GM18858 (cell line): ENCODE data around the gene GCNT4.

ENCODE experiments used
- ATAC-seq: cut with Tn5 transposase; IDR thresholded peaks from one replicate; pipeline ENCODE4 v1.9.1; 2021; ENCODE audit not compliant: unreplicated experiment

Gene GCNT4

DNA sequence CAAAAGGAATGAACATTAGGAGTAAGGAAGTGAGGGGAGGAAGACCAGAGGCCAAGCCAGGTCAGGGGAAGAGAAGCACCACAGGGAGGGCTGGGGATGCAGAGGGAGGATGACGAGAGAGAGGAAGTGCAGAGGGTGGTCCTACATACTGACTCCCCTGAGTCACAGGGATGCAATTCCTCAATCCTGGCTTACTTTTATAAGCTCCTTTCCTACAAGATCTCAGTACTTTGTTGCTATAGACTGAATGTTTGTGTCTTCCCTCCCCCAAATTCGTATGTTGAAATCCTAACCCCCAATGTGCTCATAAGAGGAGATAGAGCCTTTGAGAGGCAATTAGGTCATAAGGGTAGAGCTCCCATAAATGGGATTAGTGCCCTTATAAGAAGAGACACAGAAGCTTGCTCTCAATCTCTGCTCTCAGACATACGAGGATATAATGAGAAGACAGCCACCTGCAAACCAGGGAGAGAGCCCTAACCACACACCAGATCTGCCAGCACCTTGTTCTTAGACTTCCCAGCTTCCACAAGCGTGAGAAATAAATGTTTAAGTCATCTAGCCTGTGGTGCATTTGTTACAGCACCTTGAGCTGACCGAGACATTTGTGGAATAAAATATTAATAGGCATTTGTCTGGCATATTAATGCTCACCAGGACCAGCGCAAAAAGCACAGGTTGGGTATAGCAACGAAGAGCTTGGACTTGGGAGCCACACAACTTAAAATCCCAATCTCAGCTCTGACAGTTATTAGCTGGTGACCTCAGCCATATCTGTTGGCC lies 33.4 kb downstream of the GCNT4 start:
- ATAC-seq: no peak

DNA sequence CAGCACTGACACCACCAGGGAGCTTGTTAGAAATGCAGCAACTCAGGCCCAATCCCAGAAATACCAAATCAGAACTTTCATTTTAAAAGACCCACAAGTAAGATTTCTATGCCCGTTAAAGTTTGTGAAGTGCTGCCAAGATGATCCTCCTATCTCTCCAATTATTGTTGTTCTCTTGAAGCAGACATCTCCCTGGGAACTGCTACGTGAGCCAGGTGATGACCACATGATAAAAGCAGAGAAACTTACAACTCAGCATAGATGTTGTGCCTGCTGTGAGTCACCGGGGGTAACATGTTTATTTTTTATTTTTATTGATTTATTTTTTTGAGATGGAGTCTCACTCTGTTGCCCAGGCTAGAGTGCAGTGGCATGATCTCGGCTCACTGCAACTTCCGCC lies 34.4 kb downstream of the GCNT4 start:
- ATAC-seq: no peak

DNA sequence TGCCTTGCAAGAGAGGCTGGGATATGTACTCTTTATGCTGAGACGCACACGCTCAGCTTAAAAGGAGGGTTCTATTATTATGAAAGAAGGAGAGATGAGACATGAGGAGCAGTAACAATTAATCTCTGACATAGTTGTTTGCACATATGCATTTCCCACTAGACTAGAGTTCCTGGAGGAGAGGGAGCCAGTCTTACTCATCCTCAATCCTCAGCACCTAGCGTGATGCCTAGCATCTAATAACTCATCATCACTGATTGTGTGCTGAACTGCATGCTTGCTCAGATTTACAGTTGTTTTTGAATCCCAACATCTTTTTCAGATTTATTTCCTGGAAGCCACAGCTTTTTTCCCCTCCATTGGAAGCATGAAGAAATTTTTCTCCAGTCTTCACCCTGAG lies 35.5 kb downstream of the GCNT4 start:
- ATAC-seq: no peak

DNA sequence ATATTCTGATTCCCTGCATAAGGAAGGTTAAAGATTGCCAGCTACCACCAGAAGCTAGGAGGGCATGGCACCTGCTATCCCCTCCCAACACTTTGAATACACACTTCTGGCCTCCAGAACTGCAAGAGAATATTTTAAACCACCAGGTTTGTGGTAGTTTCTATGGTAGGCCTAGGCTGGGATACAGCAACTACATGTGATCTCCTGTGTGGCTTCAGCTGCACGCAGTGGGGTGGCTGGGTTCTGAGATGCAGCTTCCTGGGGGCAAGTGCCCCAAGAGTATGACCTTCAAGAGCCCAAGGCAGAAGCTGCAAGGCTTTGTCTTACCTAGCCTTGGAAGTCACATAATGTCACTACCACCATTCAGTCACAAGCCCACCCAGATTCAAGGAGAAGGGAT lies 39.6 kb downstream of the GCNT4 start:
- no peak for ATAC-seq

DNA sequence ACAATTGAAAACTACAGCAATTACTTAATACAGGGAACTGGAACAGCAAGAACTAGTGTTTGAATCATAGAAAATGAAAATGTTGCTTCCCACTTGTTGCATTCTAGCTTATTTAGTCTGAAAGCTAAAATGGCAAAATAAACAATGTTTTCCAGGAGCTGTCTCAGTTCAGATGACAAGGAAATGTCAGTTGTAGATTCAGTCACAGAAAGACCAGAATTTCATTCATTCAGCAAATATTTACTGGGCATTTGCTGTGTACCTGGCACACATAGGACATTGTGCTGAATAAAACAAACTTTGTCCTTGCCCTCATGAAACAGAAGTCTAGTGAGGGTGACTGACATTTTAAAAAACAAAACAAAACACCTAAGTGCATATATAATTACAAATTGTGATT lies 41.5 kb downstream of the GCNT4 start:
- no peak for ATAC-seq

DNA sequence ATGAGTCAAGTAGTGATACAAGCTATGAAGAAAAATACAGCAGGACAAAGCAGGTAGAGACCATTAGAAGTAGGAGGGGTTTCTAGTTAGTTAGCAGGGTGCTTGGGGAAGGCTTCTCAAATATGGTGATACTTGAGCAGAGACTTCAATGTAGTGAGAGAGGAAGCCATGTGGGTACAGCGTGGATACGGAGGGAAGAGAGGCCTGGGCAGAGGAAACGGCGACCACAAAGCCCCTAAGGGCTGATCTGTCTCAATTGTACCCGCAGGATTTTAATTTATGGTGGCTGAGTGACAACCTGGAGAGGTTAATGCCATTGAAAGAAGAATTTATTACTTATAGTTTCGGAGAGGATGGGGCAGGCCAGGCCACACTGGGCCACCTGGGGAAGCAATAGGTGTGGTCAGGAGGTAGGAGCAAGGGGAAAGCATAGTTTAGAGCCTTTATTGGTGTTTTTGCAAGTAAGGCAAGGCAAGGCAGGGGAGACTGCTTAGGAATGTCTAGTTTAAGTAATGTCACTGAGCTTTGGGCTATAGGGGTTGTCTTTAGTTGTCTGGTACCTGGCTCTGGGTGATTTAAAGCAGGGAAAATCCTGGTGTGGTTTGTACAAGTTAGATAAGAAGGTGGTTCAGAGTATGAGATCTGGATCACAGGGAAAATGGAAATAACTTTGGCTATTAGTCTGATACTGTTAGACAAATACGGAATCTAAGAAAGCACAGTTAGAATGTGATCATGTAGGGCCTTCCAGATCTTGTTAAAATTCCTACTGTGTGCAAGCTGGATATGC lies 42.6 kb downstream of the GCNT4 start:
- no peak for ATAC-seq

DNA sequence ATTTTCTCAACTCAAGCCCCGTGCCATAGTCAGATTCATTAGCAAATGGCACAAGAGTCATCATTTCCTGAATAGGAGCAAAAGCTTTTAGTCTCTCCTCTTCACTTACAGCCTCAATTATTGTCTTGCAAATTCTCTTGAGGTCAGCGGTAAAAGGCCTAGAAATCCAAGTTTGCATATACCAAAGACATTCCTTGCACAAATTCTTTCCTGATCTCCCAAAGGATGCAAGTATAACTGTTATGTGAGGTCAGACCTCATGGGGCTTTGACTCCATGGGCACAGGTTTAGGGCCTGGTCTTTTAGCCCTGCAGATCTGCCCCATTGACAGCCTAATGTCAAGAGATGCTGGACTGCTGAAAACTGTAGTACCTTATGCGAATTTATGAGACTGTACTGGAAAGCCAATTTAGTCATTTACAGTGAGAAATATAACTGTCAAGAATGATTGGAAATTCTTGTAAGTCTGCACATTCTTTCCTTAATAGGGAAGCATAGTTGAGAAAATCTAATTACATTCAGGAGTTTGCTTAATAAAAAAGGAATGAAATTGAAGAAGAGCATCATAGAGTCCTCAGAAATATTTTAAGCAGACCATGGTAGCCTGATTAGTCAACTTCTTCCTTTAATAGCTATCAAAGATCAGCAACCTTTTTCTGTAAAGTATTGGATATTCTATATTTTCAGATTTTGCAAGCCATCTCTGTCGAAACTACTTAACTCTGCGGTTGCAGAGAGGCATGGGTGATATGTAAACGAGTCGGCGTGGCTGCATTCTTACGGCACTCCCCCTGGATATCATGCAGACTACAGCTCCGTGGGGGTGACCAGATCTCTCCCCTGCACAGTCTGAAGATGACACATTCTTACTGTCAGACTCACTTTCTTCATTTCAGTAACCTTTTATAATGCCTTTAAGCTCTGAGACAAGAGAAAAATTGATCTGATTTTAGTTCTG lies 45.2 kb downstream of the GCNT4 start:
- ATAC-seq: no peak

DNA sequence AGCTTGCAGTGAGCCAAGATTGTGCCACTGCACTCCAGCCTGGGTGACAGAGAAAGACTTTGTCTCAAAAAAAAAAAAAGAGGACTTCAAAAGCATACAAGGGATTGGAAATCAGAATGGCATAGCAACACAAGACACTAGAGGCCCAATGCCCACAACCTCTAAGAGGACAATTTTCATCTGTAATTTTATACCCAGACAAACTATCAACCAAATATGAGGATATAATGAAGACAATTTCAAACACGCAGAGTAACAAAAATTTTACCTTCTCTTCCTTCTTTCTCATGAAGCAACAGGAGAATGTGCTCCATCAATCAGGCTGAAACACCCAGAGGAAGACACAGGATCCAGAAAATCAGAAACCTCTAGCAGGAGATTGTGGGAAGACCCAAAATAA lies 46.8 kb downstream of the GCNT4 start:
- ATAC-seq: no peak
